ENCODE measurements around the gene RTP5. TPM values are rescaled to one million over a fixed set of nuclear protein-coding genes. Genes with fewer than 3 reads are reported as not detected.

Gene RTP5
- total and polyA plus RNA-seq, 2 donors (not counting 1 experiment from before 2014, with no cell fraction given), result not detected

GRCh38 chr2:241901500-241902351 is 32.2 kb downstream of the RTP5 start:
- 77% methylated on average over 50 of the region's 54 CpGs for WGBS (ENCODE audit: insufficient coverage)
- TF ChIP-seq EZH2 (IDR thresholded peaks at IDR 0.05; ENCODE audit: borderline replicate concordance, insufficient read depth, low read depth, low read length, poor library complexity, severe bottlenecking), result no peak
- Mint-ChIP-seq H3K9me3 (ENCODE audit: insufficient read depth) (no peaks in the 10 kb centered on the region), H3K4me3 (peak overlapping the region; percentile 59), H3K27me3 (no peaks in the 10 kb centered on the region), H3K27ac (no peak overlapping the region), H3K4me1 (peaks cover 4% of the 10 kb centered on the region)
- Histone ChIP-seq H3K9ac (ENCODE audit: low read length) (no peak overlapping the region), H2AFZ (ENCODE audit: insufficient read depth, low read depth, low read length, poor library complexity, severe bottlenecking) (no peak overlapping the region), H4K20me1 (ENCODE audit: control insufficient read depth, insufficient read depth, low read length, poor library complexity, severe bottlenecking) (peaks cover 39% of the 10 kb centered on the region), H3K9me3 (ENCODE audit: control extremely low read depth in 1 of 3, control insufficient read depth in 2 of 3, insufficient read depth in 1 of 3, low read length in 2 of 3) (no peaks in the 10 kb centered on the region), H3K79me2 (ENCODE audit: control insufficient read depth, insufficient read depth, low read length) (peaks cover 28% of the 10 kb centered on the region), H3K4me3 (ENCODE audit: control extremely low read depth in 1 of 5, extremely low read depth in 1 of 5, insufficient read depth in 1 of 5, low read depth in 2 of 5, low read length in 4 of 5) (no peak overlapping the region), H3K4me2 (replicated peaks; ENCODE audit: low read depth, low read length, poor library complexity, severe bottlenecking) (no peak overlapping the region), H3K27ac (ENCODE audit: low read length in 2 of 2) (no peak overlapping the region), H3K4me1 (ENCODE audit: control insufficient read depth in 2 of 2, insufficient read depth in 2 of 2, low read length in 2 of 2) (peaks cover 0 to 6% of the 10 kb centered on the region in 2 donors), H3K36me3 (replicated peaks in 1 of 2; ENCODE audit: control extremely low read depth in 1 of 2, control insufficient read depth in 1 of 2, extremely low read depth in 1 of 2, insufficient read depth in 2 of 2, low read length in 1 of 2) (peaks cover 0 to 8% of the 10 kb centered on the region in 2 experiments), H3K27me3 (replicated peaks in 1 of 4; ENCODE audit: control extremely low read depth in 1 of 4, control insufficient read depth in 3 of 4, insufficient read depth in 4 of 4, low read length in 3 of 4) (no peaks in the 10 kb centered on the region)
- ChIA-PET CTCF (no interaction called here), POLR2A (no interaction called here)
- DNase-seq, result no peak
- intact Hi-C loops (cut with micrococcal nuclease), result no loop called here
- ATAC-seq (ENCODE audit: low read depth), result no peak

GRCh38 chr2:241902357-241902991 is 32.9 kb downstream of the RTP5 start:
- ChIA-PET CTCF (no interaction called here), POLR2A (no interaction called here)
- Histone ChIP-seq H4K20me1 (ENCODE audit: control insufficient read depth, insufficient read depth, low read length, poor library complexity, severe bottlenecking) (peaks cover 39% of the 10 kb centered on the region), H3K9me3 (ENCODE audit: control extremely low read depth in 1 of 3, control insufficient read depth in 2 of 3, insufficient read depth in 1 of 3, low read length in 2 of 3) (no peaks in the 10 kb centered on the region), H3K27me3 (replicated peaks in 1 of 4; ENCODE audit: control extremely low read depth in 1 of 4, control insufficient read depth in 3 of 4, insufficient read depth in 4 of 4, low read length in 3 of 4) (no peaks in the 10 kb centered on the region), H3K4me2 (replicated peaks; ENCODE audit: low read depth, low read length, poor library complexity, severe bottlenecking) (no peak overlapping the region), H3K9ac (ENCODE audit: low read length) (no peak overlapping the region), H3K79me2 (ENCODE audit: control insufficient read depth, insufficient read depth, low read length) (peaks cover 31% of the 10 kb centered on the region), H3K4me3 (ENCODE audit: control extremely low read depth in 1 of 5, extremely low read depth in 1 of 5, insufficient read depth in 1 of 5, low read depth in 2 of 5, low read length in 4 of 5) (no peak overlapping the region), H3K4me1 (ENCODE audit: control insufficient read depth in 2 of 2, insufficient read depth in 2 of 2, low read length in 2 of 2) (peaks cover 0 to 6% of the 10 kb centered on the region in 2 donors), H3K36me3 (replicated peaks in 1 of 2; ENCODE audit: control extremely low read depth in 1 of 2, control insufficient read depth in 1 of 2, extremely low read depth in 1 of 2, insufficient read depth in 2 of 2, low read length in 1 of 2) (peaks cover 0 to 5% of the 10 kb centered on the region in 2 experiments), H3K27ac (ENCODE audit: low read length in 2 of 2) (no peak overlapping the region), H2AFZ (ENCODE audit: insufficient read depth, low read depth, low read length, poor library complexity, severe bottlenecking) (no peak overlapping the region)
- ATAC-seq (ENCODE audit: low read depth) (no peak), DNase-seq (no peak)
- Mint-ChIP-seq H3K27ac (no peak overlapping the region), H3K4me3 (no peak overlapping the region), H3K9me3 (ENCODE audit: insufficient read depth) (no peaks in the 10 kb centered on the region), H3K4me1 (peaks cover 7% of the 10 kb centered on the region), H3K27me3 (no peaks in the 10 kb centered on the region)
- intact Hi-C loops (cut with micrococcal nuclease), result no loop called here
- no peak for TF ChIP-seq EZH2 (IDR thresholded peaks at IDR 0.05; ENCODE audit: borderline replicate concordance, insufficient read depth, low read depth, low read length, poor library complexity, severe bottlenecking)
- no peak for TF ChIP-seq CTCF (IDR thresholded peaks at IDR 0.05)
- 86% methylated on average over 39 of the region's 48 CpGs for WGBS (ENCODE audit: insufficient coverage)

Measured in B cell (primary cell).